ENCODE results near the gene PPP2CA. TPM values are rescaled to one million over a fixed set of nuclear protein-coding genes. Genes with fewer than 3 reads are reported as not detected.

Gene PPP2CA
- total RNA-seq, 4 donors from 2014 or later: 101 to 244 (median 132) TPM

DNA sequence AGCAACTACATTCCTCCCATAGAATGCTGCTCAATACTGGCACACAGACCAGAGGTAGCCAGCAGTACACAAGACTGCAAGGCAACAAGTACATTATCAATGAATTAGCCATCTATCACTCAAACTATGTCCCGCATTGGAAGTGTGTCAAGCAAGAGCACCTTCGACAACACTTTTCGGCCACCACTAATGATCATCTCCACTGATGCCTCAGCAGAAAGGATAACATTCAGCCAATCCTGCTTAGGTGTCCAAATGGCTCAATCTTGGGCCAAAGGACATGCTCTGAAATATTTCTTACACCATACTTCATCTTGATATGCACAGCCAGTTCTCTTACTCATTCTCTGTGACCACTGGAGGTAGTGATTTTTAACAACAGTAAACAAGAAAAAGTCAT is 74.2 kb downstream of the PPP2CA start:
- TF ChIP-seq, protein P1, sequence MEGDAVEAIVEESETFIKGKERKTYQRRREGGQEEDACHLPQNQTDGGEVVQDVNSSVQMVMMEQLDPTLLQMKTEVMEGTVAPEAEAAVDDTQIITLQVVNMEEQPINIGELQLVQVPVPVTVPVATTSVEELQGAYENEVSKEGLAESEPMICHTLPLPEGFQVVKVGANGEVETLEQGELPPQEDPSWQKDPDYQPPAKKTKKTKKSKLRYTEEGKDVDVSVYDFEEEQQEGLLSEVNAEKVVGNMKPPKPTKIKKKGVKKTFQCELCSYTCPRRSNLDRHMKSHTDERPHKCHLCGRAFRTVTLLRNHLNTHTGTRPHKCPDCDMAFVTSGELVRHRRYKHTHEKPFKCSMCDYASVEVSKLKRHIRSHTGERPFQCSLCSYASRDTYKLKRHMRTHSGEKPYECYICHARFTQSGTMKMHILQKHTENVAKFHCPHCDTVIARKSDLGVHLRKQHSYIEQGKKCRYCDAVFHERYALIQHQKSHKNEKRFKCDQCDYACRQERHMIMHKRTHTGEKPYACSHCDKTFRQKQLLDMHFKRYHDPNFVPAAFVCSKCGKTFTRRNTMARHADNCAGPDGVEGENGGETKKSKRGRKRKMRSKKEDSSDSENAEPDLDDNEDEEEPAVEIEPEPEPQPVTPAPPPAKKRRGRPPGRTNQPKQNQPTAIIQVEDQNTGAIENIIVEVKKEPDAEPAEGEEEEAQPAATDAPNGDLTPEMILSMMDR (IDR thresholded peaks at IDR 0.05): no peak
- ATAC-seq (ENCODE audit: low FRiP score) (no peak), DNase-seq (ENCODE audit: low spot score) (no peak)

DNA sequence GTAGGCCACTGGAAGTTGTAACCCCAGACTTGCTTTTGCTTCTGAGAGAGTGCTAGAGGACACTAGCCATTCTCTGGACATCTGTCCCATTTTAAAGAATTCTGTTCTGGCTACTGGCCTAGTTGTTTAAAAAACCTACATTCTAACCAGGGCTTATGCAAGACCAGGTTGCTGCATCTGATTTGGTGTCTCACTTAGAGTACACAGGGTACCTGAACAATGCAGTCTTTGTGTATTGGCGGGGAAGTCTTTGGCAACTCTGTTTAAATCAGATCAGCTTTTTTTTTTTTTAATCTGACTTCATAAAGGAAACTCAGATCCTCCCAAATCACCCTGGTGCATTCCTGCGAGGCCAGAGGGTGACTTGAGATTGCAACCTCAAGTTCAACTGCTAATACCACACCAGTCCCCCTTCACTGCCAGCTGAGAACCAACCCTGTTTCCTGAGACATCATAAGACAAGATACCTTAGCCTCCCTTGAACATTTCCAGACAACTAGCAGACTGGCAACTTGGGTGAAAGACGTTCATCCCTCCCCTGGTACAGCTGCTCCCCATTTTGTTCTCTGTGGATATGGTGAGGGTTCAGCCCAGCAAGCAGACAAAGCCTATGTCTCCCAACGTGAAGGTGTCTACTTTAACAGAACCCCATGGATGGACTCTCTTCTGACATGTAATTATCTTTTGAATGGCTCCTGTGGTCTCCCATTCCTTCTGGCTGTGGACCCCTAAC is 76.1 kb downstream of the PPP2CA start:
- TF ChIP-seq, protein P1 (IDR thresholded peaks at IDR 0.05): no peak
- ATAC-seq (ENCODE audit: low FRiP score): no peak
- DNase-seq (ENCODE audit: low spot score): no peak

DNA sequence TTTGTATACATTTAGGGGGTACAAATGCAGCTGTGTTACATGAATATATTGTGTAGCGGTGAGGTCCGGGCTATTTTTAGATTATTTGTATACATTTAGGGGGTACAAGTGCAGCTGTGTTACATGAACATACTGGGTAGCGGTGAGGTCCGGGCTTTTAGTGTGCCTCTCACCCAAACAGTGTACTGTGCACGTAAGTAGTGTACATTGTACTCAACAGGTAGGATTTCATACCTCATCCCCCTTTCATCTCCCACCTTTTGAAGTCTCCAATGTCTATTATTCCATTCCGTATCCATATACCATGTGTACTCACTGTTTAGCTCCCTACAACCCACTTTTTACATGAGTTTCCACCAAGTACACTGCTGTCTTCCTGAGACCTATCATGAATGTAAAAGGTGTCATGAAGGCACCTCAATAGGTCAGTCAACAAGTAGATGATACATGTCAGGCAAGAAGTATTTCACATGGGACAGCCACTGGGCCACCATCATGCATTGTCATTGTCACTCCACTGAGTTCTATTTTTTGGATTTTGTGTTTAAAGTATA is 76.8 kb downstream of the PPP2CA start:
- ATAC-seq (ENCODE audit: low FRiP score) (no peak), DNase-seq (ENCODE audit: low spot score) (no peak)
- TF ChIP-seq, protein P1 (IDR thresholded peaks at IDR 0.05): no peak

DNA sequence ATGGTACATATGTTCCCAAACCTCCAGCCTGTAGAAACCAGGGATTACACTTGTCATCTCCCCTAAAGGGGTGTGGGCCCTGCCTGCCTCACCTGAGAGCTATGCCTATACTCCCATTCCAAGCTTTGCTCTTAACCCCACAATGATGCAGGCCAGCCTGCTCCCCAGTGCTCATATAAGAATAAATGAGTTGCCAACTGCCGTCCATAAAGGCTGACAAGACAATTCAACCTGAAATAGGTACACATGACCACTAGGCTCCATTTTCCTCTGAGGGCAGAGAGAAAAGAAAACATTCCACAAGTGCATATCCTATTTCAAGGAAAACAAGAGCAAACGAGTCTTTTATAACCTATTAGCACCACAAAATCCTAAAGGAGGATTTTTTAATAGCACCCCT is 77.6 kb downstream of the PPP2CA start:
- TF ChIP-seq, protein P1 (IDR thresholded peaks at IDR 0.05): no peak
- ATAC-seq (ENCODE audit: low FRiP score) (no peak), DNase-seq (ENCODE audit: low spot score) (no peak)

DNA sequence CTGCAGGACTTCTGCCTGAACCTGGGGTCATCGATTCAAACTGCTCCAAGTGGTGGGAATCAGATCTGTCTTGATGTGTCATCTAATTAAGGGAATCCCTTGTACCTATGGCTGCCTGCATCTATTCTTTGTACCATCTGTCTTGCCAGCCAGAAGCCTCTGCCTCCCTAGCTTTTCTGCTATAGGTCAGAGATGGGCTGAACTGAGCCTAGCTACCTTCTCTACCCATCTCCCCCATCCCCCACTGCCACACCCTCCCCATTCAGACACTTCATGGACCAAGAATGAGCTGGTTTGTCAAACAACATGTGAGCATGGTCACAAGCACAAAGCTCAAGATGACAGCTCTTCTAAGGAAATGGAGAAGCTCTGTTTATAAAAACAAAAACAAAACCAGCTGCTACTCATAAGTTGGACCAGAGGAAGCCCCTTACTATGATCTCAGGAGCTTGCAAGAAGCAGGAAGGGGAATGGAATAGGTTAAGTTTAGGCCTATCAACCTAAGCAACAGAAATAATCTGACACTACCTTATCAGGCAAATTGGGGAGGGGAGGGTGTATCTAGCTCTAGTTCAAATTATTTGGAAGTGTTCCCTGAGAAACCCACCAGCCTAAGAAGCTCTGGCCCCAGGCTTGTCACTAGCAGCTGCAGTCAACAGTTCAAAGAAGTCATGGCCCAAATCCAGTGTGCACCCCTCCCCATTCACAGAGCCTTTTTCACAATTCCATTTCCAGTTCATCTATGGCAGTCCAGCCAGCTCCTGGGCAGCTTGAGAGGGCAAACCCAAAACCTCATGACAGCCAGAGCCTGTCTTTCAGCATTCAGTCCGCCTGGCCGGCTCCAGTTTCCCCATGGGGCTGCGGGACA is 79.0 kb downstream of the PPP2CA start:
- no peak for DNase-seq (ENCODE audit: low spot score)
- TF ChIP-seq, protein P1 (IDR thresholded peaks at IDR 0.05): no peak
- ATAC-seq (ENCODE audit: low FRiP score): no peak

DNA sequence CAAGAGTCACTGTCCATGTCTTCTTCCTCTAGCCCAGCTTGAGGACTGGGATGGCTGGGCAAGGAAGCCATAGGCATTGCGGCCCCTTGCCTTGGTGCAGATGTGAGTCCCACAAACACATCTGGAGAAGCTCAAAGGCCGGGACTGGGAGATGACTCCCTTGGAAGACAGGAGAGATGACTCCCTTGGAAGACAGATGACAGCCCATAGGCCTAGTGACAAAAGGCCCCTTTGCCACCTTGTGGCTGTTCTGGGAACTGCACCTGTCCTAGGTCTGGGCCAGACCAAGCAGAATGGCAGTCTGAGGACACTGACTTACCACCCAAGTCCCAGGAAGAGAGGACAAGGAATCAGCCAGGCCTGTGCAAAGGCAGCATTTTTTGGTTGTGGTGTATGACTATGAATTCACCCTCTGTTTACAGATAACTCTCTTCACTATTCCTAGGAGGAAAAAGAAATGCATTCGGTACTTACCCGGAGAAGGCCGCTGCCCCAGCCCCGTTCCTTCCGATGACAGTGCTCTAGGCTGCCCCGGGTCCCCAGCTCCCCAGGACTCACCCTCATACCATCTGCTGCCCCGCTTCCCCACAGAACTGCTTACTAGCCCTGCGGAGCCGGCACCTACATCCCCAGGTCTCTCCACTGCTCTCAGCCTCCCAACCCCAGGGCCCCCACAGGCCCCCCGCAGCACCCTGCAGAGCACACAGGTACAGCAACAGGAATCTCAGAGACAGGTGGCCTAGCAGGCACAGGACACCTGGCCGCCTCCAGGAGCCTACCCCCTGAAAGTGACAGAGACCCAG is 79.9 kb downstream of the PPP2CA start:
- peak; percentile 54 for ATAC-seq (ENCODE audit: low FRiP score)

More for the DNA sequence above, 79.9 kb downstream of the PPP2CA start:
- peak; percentile 88 for DNase-seq (ENCODE audit: low spot score)
- TF ChIP-seq, protein P1 (IDR thresholded peaks at IDR 0.05): peak in 2 of 3 donors; percentile 77 to 82

Data from omental fat pad (tissue), 4 donors.